ENCODE measurements around the gene BCL2.

BCL2 gene

GRCh38 chr18:63102941-63103744 is 216.4 kb downstream of the BCL2 start:
- DNase-seq: no peak

GRCh38 chr18:63100630-63101055 is 218.9 kb downstream of the BCL2 start:
- no peak for DNase-seq

DNA sequence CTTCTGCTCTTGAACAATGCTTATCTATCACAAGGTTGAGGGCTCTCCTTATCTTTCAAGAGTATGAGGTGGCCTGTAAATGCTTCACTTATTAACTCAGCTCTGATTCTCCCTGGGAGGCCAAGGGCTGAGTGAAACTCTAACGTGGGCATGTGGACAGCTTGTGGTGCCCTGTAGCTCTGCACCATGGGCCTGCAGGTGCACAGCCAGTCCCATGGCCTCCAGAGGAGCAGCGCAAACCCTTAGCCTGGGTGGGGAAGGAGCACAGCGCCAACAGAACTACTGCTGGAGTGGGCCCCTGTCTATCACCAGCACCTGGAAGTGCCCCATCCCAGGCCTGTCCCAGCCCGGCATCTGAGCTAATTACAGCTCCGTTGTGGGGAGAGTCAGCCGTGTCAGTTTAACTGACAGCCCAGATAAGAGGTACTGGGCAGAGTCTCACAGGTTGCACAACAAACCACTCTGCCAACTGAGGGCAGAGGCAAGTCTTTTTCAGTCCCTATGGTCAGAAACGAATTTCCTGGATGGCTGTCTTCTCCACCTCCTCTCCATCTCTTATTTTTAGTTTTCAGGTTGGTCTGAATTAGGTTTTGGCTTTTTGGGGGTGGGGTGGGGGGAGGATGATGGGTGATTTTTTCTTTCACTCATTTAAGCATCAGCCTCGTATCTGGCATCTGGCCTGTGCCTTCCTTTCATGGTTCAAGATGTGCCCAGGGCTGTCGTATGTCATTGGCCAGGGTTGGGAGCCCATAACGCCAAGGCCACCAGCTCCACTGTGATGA is 219.5 kb downstream of the BCL2 start:
- no peak for DNase-seq

DNA sequence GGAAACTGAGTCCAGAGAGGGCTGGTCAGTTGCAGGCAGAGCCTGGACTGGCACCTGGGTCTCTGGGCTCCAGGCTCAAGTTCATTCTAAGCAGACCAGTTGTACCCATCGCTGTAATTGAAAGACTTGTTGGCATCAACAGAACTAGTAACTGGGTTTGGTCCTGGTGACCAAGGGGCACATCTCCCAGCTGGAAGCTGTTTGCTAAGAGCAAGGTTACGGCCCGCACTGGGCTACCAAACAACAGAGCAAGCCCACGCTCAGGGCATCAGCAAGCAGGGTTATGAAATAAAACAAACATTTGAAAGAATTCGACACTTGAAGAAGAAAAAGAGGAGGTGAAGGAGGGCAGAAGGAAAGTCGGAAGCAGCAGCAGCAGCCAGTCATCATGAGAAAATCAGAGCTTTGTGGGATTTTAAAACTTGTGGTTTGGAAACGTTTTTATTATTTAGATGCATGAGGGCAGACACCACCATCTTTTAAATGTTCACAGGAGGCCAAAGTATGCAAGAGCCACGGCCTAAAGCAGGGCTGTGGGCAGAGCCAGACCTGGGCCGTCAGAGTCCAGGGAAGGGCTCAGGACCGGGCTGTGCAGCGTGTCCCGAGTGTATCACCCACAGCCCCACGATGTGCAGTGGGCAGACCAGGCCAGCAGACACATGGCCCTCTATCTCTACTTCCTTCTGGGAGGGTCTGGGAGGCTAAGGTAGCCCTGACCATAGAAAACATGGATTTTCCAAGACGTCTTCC is 220.3 kb downstream of the BCL2 start:
- no peak for DNase-seq

DNA sequence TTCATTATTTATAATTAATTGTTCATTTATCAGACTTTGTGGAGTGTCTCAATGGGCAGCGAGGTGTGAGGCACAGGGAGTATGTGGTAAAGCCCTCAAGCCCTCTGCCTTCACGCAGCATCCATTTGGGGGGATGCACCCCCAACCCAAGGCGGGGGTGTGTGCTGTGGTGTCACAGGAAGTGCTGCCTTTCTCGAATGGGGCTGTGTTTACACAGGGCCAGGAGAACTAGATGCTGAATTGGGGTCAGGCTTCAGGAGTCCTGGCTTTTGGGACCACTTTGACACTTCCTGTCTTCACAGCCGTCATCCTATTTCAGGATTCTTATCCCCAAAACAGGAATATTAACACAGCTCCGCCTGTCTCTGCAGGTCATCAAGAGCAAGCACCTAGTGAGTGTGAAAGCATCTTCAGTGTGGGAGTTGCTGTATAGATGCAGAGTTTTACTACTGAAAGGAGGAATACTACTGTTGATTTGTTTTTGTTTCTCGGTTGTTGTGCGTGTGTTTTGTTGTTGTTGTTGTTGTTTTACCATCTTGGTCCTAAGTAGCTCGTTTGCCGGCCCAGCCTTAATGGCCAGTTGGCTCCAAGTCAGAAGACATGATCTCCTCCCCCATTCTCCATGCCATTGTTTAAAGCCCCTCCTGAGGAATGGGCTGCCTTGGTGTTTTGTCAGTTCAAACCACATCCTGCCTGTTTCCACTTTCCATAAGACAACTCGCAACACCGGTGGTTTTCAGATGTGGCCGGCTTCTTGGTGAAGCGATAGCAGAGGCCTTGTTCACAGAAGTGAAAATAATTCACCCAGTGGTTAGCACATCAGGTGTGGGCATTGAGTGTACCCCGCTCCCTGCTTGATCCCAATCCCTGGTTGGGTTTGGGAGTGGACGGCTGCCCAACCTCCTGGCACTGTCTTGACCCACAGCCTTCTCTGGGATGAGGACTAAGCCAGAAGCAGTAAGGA is 221.3 kb downstream of the BCL2 start:
- no peak for DNase-seq

- no peak for DNase-seq
Measured at GRCh38 chr18:63097178-63097577, 222.4 kb downstream of the BCL2 start.

DNA sequence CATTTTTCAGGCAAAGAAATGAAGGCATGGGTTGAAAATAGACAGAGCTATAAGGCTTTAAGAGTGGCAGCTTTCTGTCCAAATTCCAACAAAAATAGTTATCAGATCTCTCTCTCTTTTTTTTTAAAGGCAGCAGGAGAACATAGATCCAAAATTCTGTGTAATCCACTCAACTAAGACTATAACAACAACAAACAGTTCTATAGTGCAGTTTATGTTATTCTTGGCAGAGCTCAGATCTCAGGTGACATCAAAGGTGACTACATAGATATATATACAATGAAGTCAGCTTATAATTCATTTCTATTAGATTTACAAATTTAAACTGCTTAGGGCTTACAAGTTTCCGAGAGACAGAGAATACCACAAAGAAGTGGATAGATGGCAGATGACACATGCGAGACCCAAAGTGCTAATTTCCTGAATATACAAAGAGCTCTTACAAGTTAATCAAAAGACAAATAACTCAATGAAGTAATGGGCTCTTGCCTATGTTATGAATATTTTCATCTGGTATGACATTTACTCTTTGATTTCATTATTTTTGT is 223.2 kb downstream of the BCL2 start:
- DNase-seq: no peak

GRCh38 chr18:63095768-63096167 is 223.8 kb downstream of the BCL2 start:
- DNase-seq: no peak

DNA sequence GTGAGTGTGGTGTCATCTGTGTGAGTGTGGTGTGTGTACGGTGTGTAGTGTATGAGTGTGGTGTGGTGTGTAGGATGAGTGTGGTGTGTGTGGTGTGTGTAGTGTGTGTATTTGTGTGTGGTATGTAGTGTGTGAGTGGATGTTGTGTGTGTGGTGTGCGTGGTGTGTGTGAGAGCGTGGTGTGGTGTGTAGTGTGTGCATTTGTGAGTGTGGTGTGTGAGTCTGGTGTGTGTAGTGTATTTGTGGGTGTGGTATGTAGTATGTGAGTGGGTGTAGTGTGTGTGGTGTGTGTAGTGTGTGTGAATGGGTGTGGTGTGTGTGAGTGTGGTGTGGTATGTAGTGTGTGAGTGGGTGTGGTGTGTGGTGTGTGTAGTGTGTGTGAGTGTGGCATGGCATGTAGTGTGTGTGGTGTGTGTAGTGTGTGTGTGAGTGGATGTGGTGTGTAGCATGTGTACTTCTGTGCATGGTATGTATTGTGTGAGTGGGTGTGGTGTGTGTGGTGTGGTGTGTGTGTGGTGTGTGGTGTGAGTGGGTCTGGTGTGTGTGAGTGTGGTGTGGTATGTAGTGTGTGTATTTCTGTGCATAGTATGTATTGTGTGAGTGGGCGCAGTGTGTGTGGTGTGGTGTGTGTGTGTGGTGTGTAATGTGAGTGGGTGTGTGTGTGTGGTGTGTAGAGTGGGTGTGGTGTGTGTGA is 227.8 kb downstream of the BCL2 start:
- DNase-seq: no peak

GRCh38 chr18:63090334-63090733 is 229.2 kb downstream of the BCL2 start:
- no peak for DNase-seq

- no peak for DNase-seq
Measured at GRCh38 chr18:63089041-63089440, 230.5 kb downstream of the BCL2 start.

DNA sequence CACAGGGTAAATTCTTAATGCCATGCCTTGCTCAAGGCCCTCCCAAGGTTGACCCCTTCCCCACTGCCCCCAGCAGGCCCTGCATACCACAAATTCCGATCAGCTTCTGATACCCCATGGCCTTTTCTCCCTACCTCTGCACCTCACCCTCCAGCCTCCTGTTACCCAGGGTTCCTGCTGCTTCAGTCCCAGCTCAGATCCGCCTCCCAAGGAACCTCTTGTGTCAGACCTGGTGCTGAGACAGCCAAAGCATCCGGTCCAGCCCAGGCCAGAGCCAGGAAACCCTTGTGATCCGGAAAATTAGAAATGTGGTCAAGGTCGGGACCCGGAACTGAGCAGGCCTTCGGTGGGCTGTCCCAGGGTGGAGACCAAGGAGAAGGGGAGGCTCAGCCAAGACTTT is 231.3 kb downstream of the BCL2 start:
- DNase-seq: no peak

- DNase-seq: no peak
Measured at GRCh38 chr18:63087421-63088230, 231.9 kb downstream of the BCL2 start.

DNA sequence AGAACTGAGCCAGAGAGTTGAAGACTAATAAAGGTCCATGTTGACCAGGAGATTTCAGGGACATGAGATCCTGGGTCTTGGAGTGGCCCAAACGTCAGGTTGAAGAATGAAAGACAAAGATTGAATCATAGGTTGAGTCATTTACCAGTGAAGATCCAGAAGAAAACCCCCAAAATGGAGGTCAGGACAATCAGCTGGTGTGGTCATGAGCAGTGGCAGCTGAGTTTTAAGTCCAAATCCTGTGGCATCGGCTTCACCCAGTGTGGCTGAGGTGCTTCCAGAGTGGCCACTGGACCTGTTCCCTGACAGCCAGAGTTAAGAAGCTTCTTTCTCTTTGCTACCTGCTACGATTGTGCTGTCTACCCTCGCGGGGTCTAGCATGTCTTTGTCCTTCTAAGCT is 234.0 kb downstream of the BCL2 start:
- no peak for DNase-seq

GRCh38 chr18:63084219-63084618 is 235.3 kb downstream of the BCL2 start:
- DNase-seq: no peak

DNA sequence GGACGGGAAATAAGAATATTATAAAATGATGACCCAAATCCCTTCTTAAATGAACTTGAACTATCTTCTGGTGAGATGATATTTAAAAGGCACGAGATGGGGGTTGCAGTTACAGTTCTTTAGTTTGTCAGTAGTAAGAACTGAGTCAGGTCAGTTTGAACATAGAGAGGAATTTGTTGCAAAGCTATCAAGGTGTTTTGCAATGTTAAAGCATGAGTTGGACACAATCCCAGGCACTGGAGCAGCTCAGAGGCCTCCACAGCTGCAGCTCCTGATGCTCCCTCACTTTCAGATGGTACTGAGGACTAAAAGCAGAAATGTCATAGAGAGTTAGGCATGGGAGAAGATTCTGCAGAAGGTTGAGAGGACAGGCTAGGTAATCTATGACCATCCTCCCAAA is 236.0 kb downstream of the BCL2 start:
- DNase-seq: no peak

GRCh38 chr18:63083020-63083531 is 236.5 kb downstream of the BCL2 start:
- no peak for DNase-seq

DNA sequence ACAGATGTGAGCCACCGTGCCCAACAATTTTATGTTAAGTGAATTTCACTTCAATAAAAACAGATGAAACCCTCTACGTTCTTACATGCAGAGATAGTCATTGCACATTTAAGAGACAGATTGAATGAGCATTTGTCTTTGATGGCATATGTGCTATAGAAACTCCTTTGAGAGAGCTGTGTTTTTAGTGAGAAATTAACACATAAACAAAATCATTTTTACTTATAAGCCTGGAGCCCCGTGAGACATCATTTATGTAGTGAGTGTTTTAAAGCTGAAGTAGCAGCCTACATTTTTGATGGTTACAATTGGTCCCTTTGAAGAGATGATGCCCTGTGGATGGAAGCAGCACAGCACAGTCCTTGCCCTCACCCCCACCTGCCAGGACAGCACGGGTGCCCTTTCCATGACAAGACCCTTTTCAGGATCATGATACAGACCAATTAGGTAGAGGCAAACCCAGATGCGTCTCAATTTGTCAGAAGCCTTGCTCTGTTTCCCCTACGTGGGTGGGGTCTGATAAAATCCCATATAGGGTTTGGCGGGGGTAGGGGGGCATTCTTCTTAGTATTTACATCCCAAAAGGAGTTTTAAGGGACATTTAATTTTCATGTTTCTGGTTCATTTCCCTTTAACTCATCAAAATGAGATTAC is 237.1 kb downstream of the BCL2 start:
- no peak for DNase-seq

DNA sequence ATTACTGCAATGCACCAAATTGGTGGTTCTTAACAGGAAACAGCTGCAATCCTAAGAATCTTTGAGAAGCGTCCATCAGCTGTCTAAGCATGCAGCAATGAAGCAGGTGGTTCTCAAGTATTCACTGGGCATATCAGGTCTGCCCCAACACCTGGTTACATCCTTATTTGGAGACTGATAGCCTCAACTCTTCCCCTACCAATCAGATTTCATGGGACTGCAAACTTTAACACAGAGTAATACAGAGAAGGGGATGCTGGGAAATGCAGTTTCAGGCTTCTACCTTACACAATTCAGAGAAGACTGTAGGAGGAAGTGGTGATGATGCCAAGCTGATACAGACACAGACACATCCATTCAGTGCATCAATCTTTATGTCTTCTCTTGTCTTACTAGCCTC is 240.5 kb downstream of the BCL2 start:
- no peak for DNase-seq

DNA sequence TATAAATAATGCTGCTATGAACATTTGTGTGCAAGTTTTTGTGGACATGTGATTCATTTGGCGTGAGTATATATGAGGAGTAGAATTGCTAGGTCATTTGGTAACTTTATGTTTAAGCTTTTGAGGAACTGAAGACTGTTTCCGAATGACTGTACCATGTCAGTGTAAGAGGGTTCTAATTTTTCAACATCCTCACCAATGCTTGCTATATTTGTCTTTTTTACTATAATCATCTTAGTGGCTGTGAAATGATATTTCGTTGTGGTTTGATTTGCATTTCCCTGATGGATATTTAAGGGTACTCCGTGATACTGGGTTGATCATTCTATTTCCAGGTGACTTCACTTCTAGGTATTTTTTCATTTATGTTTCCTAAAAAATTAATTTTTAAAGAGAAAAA is 241.1 kb downstream of the BCL2 start:
- DNase-seq: no peak
